A549 treated with GW870086 at 1 μM for 4 hours (cell line): ENCODE measurements around the gene PIP4P1. TPM values are rescaled to one million over a fixed set of nuclear protein-coding genes. Genes with fewer than 3 reads are reported as not detected.

Source experiments
- total RNA-seq: library from RNA; stranded (reverse); fragments of 200-300 nt; extraction: Qiagen RNA extraction; gene quantifications from 5 replicates; pipeline ENCODE4 v1.2.3, GENCODE V29; 2022; ENCODE audit warnings: low read depth

PIP4P1 gene
- total RNA-seq, result 28.5 to 38.8 TPM (median 31.7 TPM) in 5 replicates

GRCh38 chr14:20461225-20462141 lies at the start of gene PIP4P1:
TSS of gene PIP4P1 (minus strand) at chr14:20461434. CDS start at chr14:20461325, 109 bp downstream.

DNA sequence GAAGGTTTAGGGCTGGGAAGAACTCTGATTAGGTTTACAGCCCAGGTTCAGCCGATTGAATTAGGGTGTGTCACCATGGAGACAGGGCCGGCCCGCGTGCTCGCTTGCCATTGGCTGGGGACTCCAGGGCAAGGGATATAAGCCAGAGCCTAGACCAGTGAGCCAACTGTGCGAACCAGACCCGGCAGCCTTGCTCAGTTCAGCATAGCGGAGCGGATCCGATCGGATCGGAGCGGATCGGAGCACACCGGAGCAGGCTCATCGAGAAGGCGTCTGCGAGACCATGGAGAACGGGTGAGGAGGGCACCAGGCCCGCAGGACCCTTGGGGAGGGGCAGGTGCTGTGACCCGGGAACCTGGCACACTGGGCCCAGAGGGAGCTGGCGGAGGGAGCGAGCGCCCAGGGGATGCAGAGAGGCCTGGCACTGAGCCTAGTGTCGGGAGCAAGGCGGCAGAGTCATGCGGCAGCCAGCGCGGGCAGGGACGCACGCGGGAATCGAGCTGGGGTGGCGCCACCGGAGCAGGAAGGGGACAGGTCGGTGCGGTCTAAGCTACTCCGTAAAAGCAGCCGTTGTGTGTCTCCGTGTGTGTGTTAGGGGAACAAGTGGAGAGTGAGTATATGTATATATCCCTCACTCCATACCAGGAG lies 8.1 kb upstream of the PIP4P1 start, which contains the start of gene PNP:
Gene PNP, plus strand, starts transcription at position 165 of the 648 bp plus-strand sequence. Its CDS starts 119 bp downstream, at position 284.

GRCh38 chr14:20454516-20455354 lies 6.5 kb downstream of the PIP4P1 start, which contains the start of the genes APEX1 and OSGEP:
TSS of gene APEX1 (plus strand) at chr14:20455226. CDS start at chr14:20455646, 420 bp downstream.
TSS of gene OSGEP (minus strand) at chr14:20454812. CDS start at chr14:20454683, 129 bp downstream.

GRCh38 chr14:20435582-20436362 lies 25.5 kb downstream of the PIP4P1 start, which contains the start of gene KLHL33:
TSS of gene KLHL33 (minus strand) at chr14:20436166. CDS start at chr14:20435811, 355 bp downstream.

GRCh38 chr14:20412876-20413743 lies 48.1 kb downstream of the PIP4P1 start, which contains the start of gene TEP1:
TSS of gene TEP1 (minus strand) at chr14:20413501. CDS start at chr14:20408439, 5,062 bp downstream.

Other genes with a start within 250 kb of the PIP4P1 start
- not detected in 5 replicates for gene OR11H6, start 237.7 kb downstream of the PIP4P1 start, total RNA-seq
- gene OR11H7, start 232.5 kb downstream of the PIP4P1 start, total RNA-seq, result not detected in 5 replicates
- gene OR11H4, start 222.1 kb downstream of the PIP4P1 start, total RNA-seq, result not detected in 5 replicates
- gene TTC5, start 155.5 kb downstream of the PIP4P1 start, total RNA-seq, result 15.0 to 26.9 TPM (median 20.1 TPM) in 5 replicates
- 37.5 to 48.0 TPM (median 40.6 TPM) in 5 replicates for gene CCNB1IP1, start 128.2 kb downstream of the PIP4P1 start, total RNA-seq
- 17.2 to 23.2 TPM (median 19.6 TPM) in 5 replicates for gene PARP2, start 117.8 kb downstream of the PIP4P1 start, total RNA-seq
- gene TEP1, start 47.9 kb downstream of the PIP4P1 start, total RNA-seq, result 8.3 to 10.6 TPM (median 9.2 TPM) in 5 replicates
- not detected in 5 replicates for gene KLHL33, start 25.3 kb downstream of the PIP4P1 start, total RNA-seq
- 23.8 to 28.4 TPM (median 25.2 TPM) in 5 replicates for gene OSGEP, start 6.6 kb downstream of the PIP4P1 start, total RNA-seq
- gene APEX1, start 6.2 kb downstream of the PIP4P1 start, total RNA-seq, result 248 to 258 TPM (median 252 TPM) in 5 replicates
- 156 to 183 TPM (median 162 TPM) in 5 replicates for gene PNP, start 8.0 kb upstream of the PIP4P1 start, total RNA-seq
- gene RNASE10, start 44.1 kb upstream of the PIP4P1 start, total RNA-seq, result 0.11 to 0.42 TPM (median 0.20 TPM) in 4 of 5 replicates, not detected in the other
- gene RNASE9, start 99.6 kb upstream of the PIP4P1 start, total RNA-seq, result not detected in 5 replicates
- gene RNASE11, start 126.6 kb upstream of the PIP4P1 start, total RNA-seq, result not detected in 5 replicates
- gene RNASE12, start 129.9 kb upstream of the PIP4P1 start, total RNA-seq, result not detected in 5 replicates
- gene OR6S1, start 180.3 kb upstream of the PIP4P1 start, total RNA-seq, result not detected in 5 replicates
- 5.6 to 10.0 TPM (median 7.3 TPM) in 5 replicates for gene RNASE4, start 223.1 kb upstream of the PIP4P1 start, total RNA-seq
- 8.0 to 12.4 TPM (median 10.5 TPM) in 5 replicates for gene ANG, start 227.3 kb upstream of the PIP4P1 start, total RNA-seq